ENCODE results near the gene SDK1.

DNA sequence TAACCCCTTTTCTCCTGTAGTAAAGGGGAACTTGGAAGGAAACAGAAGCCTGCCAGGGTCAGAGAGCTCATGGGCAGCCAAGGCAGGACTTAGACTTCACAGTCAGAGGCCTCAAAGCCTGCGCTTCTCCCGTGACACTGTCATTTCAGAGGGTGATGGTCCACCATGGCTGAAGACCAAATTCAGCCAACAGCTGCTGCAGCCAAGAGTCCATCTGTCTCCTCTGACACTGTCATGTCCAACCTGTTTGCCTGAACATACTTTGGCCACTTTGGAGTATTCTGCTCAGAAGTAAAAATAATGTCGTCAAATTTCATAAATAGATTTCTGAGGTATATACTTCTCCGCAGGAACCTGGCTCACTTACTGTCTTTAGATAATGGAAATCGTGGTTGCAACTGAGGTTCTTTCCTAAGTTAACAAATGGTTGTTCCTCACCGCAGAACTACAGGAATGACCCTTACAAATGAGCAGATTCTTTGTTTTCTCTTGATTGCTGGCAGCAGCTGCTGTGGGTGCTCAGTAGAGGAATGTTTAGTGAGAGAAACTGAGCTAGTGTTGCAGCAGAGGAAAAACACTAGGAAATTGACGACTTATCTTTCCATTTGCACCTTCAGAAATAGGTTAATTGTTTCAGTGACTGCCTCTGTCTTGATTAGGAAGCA is 626.5 kb downstream of the SDK1 start:
- TF ChIP-seq POLR2A (IDR thresholded peaks at IDR 0.05; ENCODE audit: low read length): no peak
- no peak for TF ChIP-seq GATA1 (IDR thresholded peaks at IDR 0.05; ENCODE audit: low read depth, low read length)
